Measurements from ENCODE around the gene OVAAL.
"Not testable (repeated sequence)": the region's sequence is repeated elsewhere in the genome, so short reads cannot be mapped to it uniquely, and the experiment has no call there.

OVAAL gene

DNA sequence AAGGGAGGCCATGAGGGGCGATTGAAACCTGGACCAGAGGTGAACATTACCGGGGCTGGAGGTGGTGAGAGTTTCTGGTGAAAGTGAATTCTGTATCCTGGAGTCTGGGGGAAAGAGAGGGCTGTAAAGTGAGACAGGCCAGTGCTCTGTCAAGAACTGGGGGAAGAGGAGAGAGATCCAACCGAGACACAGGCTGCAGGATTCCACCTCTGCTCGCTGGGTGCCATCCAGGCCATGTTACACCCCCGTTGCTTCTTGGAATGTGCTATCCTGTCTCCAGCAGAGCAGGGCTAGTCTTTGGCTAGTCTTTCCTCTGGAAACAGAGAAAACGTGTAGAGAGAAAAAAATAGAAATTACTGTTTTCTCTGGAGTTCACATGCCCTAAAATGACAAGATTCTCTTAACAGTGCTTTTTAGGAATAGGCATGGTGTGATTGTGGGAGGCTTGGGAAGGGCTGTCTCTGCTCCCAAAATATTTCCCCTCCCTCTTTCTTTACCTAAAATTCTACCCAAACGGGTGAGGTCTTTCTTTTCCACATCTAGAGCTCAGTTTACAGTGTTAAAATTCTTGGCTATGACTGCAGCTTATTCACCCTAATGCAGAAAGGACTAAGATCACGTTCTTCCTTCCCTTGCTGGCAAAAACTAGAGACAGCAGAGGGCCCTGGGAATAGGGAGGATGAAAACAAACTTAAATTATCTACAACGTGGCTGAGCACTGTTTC, 16.5 kb upstream of the OVAAL start:
- Histone ChIP-seq H3K79me2 (ENCODE audit: control insufficient read depth, insufficient read depth, low read length) (no peaks in the 10 kb centered on the region), H3K4me3 (ENCODE audit: low read length) (no peak overlapping the region), H3K9ac (ENCODE audit: low read length) (no peak overlapping the region), H2BK120ac (ENCODE audit: low read depth, low read length) (no peak overlapping the region), H3K56ac (ENCODE audit: low read length) (no peak overlapping the region), H3K18ac (ENCODE audit: low read length) (no peak overlapping the region), H3K4me2 (ENCODE audit: low read length) (no peak overlapping the region), H3K27ac (ENCODE audit: low read depth, low read length) (no peak overlapping the region), H4K8ac (ENCODE audit: low read depth, low read length) (no peak overlapping the region), H3K4me1 (ENCODE audit: control insufficient read depth, low read depth, low read length) (peaks cover 5% of the 10 kb centered on the region), H2BK15ac (replicated peaks; ENCODE audit: low read depth) (no peak overlapping the region), H3K4ac (ENCODE audit: low read depth, low read length) (no peak overlapping the region), H3K23ac (ENCODE audit: low read length) (no peak overlapping the region), H3K36me3 (ENCODE audit: control insufficient read depth, insufficient read depth, low read length) (no peaks in the 10 kb centered on the region), H2BK5ac (ENCODE audit: low read length) (no peak overlapping the region), H3K27me3 (ENCODE audit: insufficient read depth, low read length, poor library complexity) (no peaks in the 10 kb centered on the region), H4K5ac (ENCODE audit: low read length) (no peak overlapping the region), H2AK5ac (ENCODE audit: low read length) (no peak overlapping the region), H3K79me1 (ENCODE audit: low read length) (no peaks in the 10 kb centered on the region)
- no CpG with 5 or more reads among the region's 9 CpGs for WGBS (ENCODE audit: extremely low coverage, insufficient coverage, low lambda C conversion rate)
- DNase-seq, result peak; percentile 51

DNA sequence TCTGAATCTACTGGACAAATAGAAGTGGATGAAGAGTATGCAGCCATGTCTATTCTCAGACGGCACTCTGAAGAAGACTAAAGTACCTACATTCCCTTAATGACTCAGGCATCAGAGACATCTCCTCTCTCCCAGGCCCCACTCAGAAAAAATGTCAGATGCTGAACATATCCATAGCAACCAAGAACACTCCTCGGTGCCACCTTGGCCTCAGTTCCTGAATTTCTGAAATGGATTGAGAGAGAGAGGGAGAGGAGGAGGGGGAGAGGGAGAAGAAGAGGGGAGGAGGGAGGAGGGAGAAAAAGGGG, 16.0 kb upstream of the OVAAL start:
- Histone ChIP-seq H3K9ac (ENCODE audit: low read length) (no peak overlapping the region), H3K27ac (ENCODE audit: low read depth, low read length) (no peak overlapping the region), H3K36me3 (ENCODE audit: control insufficient read depth, insufficient read depth, low read length) (no peaks in the 10 kb centered on the region), H2BK120ac (ENCODE audit: low read depth, low read length) (no peak overlapping the region), H4K5ac (ENCODE audit: low read length) (no peak overlapping the region), H3K4ac (ENCODE audit: low read depth, low read length) (no peak overlapping the region), H3K56ac (ENCODE audit: low read length) (no peak overlapping the region), H3K27me3 (ENCODE audit: insufficient read depth, low read length, poor library complexity) (no peaks in the 10 kb centered on the region), H3K79me2 (ENCODE audit: control insufficient read depth, insufficient read depth, low read length) (no peaks in the 10 kb centered on the region), H2AK5ac (ENCODE audit: low read length) (no peak overlapping the region), H3K23ac (ENCODE audit: low read length) (no peak overlapping the region), H3K4me1 (ENCODE audit: control insufficient read depth, low read depth, low read length) (peaks cover 5% of the 10 kb centered on the region), H2BK15ac (replicated peaks; ENCODE audit: low read depth) (no peak overlapping the region), H3K79me1 (ENCODE audit: low read length) (no peaks in the 10 kb centered on the region), H3K18ac (ENCODE audit: low read length) (no peak overlapping the region), H2BK5ac (ENCODE audit: low read length) (no peak overlapping the region), H3K4me2 (ENCODE audit: low read length) (no peak overlapping the region), H3K4me3 (ENCODE audit: low read length) (no peak overlapping the region), H4K8ac (ENCODE audit: low read depth, low read length) (no peak overlapping the region)
- no CpG with 5 or more reads among the region's 2 CpGs for WGBS (ENCODE audit: extremely low coverage, insufficient coverage, low lambda C conversion rate)
- peak; percentile 37 for DNase-seq

DNA sequence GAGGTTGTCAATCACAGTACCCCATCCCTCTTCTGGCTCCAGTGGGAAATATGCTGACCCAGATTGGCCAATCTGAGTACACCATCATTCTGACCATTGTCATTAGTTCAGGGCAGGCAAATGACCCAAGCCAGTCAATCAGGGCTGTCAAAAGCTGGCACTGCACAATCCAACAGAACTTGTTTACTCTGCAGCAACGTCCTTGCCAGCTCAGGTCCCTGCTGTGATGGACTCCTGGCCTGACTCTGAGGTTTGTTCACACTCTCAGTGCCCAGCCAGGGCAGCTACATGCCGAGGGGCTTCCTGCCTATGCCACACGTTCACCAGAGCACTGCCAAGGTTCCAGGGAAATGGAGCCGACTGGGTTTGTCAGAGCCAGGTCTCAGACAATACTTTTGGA, 14.7 kb upstream of the OVAAL start:
- H3K79me2 ChIP-seq (ENCODE audit: control insufficient read depth, insufficient read depth, low read length), result no peaks in the 10 kb centered on the region
- no peak overlapping the region for H3K27ac ChIP-seq (ENCODE audit: low read depth, low read length)
- no peak overlapping the region for H2BK120ac ChIP-seq (ENCODE audit: low read depth, low read length)
- no peak overlapping the region for H3K4me2 ChIP-seq (ENCODE audit: low read length)
- no peak overlapping the region for H4K8ac ChIP-seq (ENCODE audit: low read depth, low read length)
- no peak overlapping the region for H2AK5ac ChIP-seq (ENCODE audit: low read length)
- no peak overlapping the region for H2BK5ac ChIP-seq (ENCODE audit: low read length)
- H3K27me3 ChIP-seq (ENCODE audit: insufficient read depth, low read length, poor library complexity), result no peaks in the 10 kb centered on the region
- no peak overlapping the region for H3K4ac ChIP-seq (ENCODE audit: low read depth, low read length)
- DNase-seq, result no peak
- no peak overlapping the region for H3K56ac ChIP-seq (ENCODE audit: low read length)
- H3K23ac ChIP-seq (ENCODE audit: low read length), result no peak overlapping the region
- H3K18ac ChIP-seq (ENCODE audit: low read length), result no peak overlapping the region
- H2BK15ac ChIP-seq (replicated peaks; ENCODE audit: low read depth), result no peak overlapping the region
- no peak overlapping the region for H4K5ac ChIP-seq (ENCODE audit: low read length)
- peaks cover 5% of the 10 kb centered on the region for H3K4me1 ChIP-seq (ENCODE audit: control insufficient read depth, low read depth, low read length)
- no peak overlapping the region for H3K4me3 ChIP-seq (ENCODE audit: low read length)
- H3K79me1 ChIP-seq (ENCODE audit: low read length), result no peaks in the 10 kb centered on the region
- WGBS (ENCODE audit: extremely low coverage, insufficient coverage, low lambda C conversion rate), result no CpG with 5 or more reads among the region's 4 CpGs
- no peak overlapping the region for H3K9ac ChIP-seq (ENCODE audit: low read length)
- H3K36me3 ChIP-seq (ENCODE audit: control insufficient read depth, insufficient read depth, low read length), result no peaks in the 10 kb centered on the region

DNA sequence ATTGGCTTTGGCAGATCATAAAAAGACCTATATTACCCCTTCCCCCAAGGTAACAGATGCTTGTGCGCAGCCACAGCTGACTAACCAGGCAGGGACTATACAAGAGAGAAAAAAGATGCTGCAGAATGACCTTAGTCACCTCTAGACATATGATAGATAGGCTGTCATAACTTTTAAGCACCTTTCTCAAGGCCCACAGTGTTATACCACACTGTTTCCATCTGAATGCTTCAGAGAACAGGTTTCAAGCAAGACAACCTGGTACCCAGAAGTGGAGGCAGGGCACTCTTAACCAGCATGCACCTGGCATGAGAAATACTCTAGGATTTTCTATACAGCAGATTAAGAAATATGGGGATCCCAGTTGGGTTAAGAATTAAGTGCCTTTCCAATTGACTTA, 12.8 kb upstream of the OVAAL start:
- no peak overlapping the region for H2BK15ac ChIP-seq (replicated peaks; ENCODE audit: low read depth)
- H4K8ac ChIP-seq (ENCODE audit: low read depth, low read length), result no peak overlapping the region
- WGBS (ENCODE audit: extremely low coverage, insufficient coverage, low lambda C conversion rate), result no CpG with 5 or more reads among the region's 1 CpG
- H2AK5ac ChIP-seq (ENCODE audit: low read length), result no peak overlapping the region
- H3K36me3 ChIP-seq (ENCODE audit: control insufficient read depth, insufficient read depth, low read length), result no peaks in the 10 kb centered on the region
- H2BK120ac ChIP-seq (ENCODE audit: low read depth, low read length), result no peak overlapping the region
- H3K4me1 ChIP-seq (ENCODE audit: control insufficient read depth, low read depth, low read length), result peaks cover 5% of the 10 kb centered on the region
- H3K56ac ChIP-seq (ENCODE audit: low read length), result no peak overlapping the region
- H3K4ac ChIP-seq (ENCODE audit: low read depth, low read length), result no peak overlapping the region
- H3K27me3 ChIP-seq (ENCODE audit: insufficient read depth, low read length, poor library complexity), result no peaks in the 10 kb centered on the region
- H3K9ac ChIP-seq (ENCODE audit: low read length), result no peak overlapping the region
- H3K79me2 ChIP-seq (ENCODE audit: control insufficient read depth, insufficient read depth, low read length), result no peaks in the 10 kb centered on the region
- no peak overlapping the region for H3K27ac ChIP-seq (ENCODE audit: low read depth, low read length)
- H3K4me2 ChIP-seq (ENCODE audit: low read length), result no peak overlapping the region
- no peak overlapping the region for H2BK5ac ChIP-seq (ENCODE audit: low read length)
- H4K5ac ChIP-seq (ENCODE audit: low read length), result no peak overlapping the region
- no peak overlapping the region for H3K4me3 ChIP-seq (ENCODE audit: low read length)
- no peak overlapping the region for H3K18ac ChIP-seq (ENCODE audit: low read length)
- H3K79me1 ChIP-seq (ENCODE audit: low read length), result no peaks in the 10 kb centered on the region
- no peak for DNase-seq
- H3K23ac ChIP-seq (ENCODE audit: low read length), result no peak overlapping the region

DNA sequence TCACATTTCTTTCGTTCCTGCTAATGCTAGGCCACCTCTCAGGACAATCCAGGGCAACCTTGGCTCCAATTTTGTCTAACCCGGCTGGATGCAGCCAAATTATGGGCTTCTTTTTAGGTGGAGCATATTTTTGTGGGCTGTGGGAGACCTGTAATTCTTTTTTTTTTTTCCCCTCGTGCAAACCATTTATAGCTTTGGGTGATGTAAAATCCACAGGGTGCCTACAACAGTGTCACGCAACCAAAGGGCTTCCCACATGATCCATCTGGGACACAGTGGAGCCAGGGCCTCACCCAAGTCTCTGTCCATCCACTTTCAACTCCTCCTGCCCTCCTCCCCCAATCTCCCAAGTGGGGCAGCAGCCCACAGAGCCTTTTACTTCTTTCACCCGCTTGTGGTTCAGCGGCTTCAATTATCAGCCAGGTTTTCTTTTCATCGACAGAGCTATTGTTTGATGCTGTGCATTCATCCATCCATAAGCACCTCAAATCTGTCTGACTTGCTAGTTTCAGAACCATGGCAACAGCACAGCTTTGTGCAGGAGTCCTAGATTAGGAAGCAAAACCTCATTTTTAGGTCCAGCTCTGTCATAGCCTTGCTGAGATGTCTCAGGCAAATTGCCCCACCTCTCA, 10.0 kb upstream of the OVAAL start:
- Histone ChIP-seq H3K36me3 (ENCODE audit: control insufficient read depth, insufficient read depth, low read length) (no peaks in the 10 kb centered on the region), H3K23ac (ENCODE audit: low read length) (no peak overlapping the region), H3K9ac (ENCODE audit: low read length) (no peak overlapping the region), H3K18ac (ENCODE audit: low read length) (no peak overlapping the region), H3K27me3 (ENCODE audit: insufficient read depth, low read length, poor library complexity) (no peaks in the 10 kb centered on the region), H2BK5ac (ENCODE audit: low read length) (no peak overlapping the region), H2AK5ac (ENCODE audit: low read length) (no peak overlapping the region), H3K4me2 (ENCODE audit: low read length) (no peak overlapping the region), H2BK15ac (replicated peaks; ENCODE audit: low read depth) (no peak overlapping the region), H4K5ac (ENCODE audit: low read length) (no peak overlapping the region), H3K27ac (ENCODE audit: low read depth, low read length) (no peak overlapping the region), H4K8ac (ENCODE audit: low read depth, low read length) (no peak overlapping the region), H3K4me3 (ENCODE audit: low read length) (no peak overlapping the region), H2BK120ac (ENCODE audit: low read depth, low read length) (no peak overlapping the region), H3K56ac (ENCODE audit: low read length) (no peak overlapping the region), H3K79me1 (ENCODE audit: low read length) (no peaks in the 10 kb centered on the region), H3K79me2 (ENCODE audit: control insufficient read depth, insufficient read depth, low read length) (no peaks in the 10 kb centered on the region), H3K4me1 (ENCODE audit: control insufficient read depth, low read depth, low read length) (no peaks in the 10 kb centered on the region), H3K4ac (ENCODE audit: low read depth, low read length) (no peak overlapping the region)
- no peak for DNase-seq
- WGBS (ENCODE audit: extremely low coverage, insufficient coverage, low lambda C conversion rate), result no CpG with 5 or more reads among the region's 7 CpGs

DNA sequence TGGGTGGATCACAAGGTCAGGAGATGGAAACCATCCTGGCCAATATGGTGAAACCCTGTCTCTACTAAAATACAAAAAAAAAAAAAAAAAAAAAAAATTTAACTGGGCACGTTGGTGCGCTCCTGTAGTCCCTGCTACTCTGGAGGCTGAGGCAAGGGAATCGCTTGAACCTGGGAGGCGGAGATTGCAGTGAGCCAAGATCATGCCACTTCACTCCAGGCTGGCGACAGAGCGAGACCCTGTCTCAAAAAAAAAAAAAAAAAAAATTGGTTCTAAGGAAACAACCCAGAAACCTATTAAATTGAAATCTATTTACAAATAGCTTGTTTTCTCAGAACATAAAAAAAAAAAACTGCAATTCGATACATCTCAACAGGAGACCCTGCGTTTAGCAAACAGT, 9.0 kb upstream of the OVAAL start:
- DNase-seq; H4K8ac ChIP-seq (ENCODE audit: low read depth, low read length): not testable (repeated sequence)

More for the DNA sequence above, 9.0 kb upstream of the OVAAL start:
- H4K5ac ChIP-seq (ENCODE audit: low read length); H2BK120ac ChIP-seq (ENCODE audit: low read depth, low read length); H3K79me1 ChIP-seq (ENCODE audit: low read length); H3K18ac ChIP-seq (ENCODE audit: low read length); H3K27me3 ChIP-seq (ENCODE audit: insufficient read depth, low read length, poor library complexity); H3K4ac ChIP-seq (ENCODE audit: low read depth, low read length); H3K9ac ChIP-seq (ENCODE audit: low read length); H3K4me3 ChIP-seq (ENCODE audit: low read length); H3K36me3 ChIP-seq (ENCODE audit: control insufficient read depth, insufficient read depth, low read length); H3K56ac ChIP-seq (ENCODE audit: low read length); H2BK5ac ChIP-seq (ENCODE audit: low read length); H2BK15ac ChIP-seq (replicated peaks; ENCODE audit: low read depth); H3K27ac ChIP-seq (ENCODE audit: low read depth, low read length); H2AK5ac ChIP-seq (ENCODE audit: low read length); H3K4me1 ChIP-seq (ENCODE audit: control insufficient read depth, low read depth, low read length); H3K23ac ChIP-seq (ENCODE audit: low read length); H3K4me2 ChIP-seq (ENCODE audit: low read length); H3K79me2 ChIP-seq (ENCODE audit: control insufficient read depth, insufficient read depth, low read length): not testable (repeated sequence)
- no CpG with 5 or more reads among the region's 8 CpGs for whole genome bisulfite sequencing (ENCODE audit: extremely low coverage, insufficient coverage, low lambda C conversion rate)

All from mesendoderm (in vitro differentiated cells).